HG03354 (cell line): ENCODE data around the gene P2RX5.

Source experiments
- ATAC-seq: cut with Tn5 transposase; IDR thresholded peaks from one replicate; pipeline ENCODE4 v1.9.1; 2021; ENCODE audit warnings: mild to moderate bottlenecking; ENCODE audit not compliant: unreplicated experiment, poor library complexity, severe bottlenecking

P2RX5 gene

DNA sequence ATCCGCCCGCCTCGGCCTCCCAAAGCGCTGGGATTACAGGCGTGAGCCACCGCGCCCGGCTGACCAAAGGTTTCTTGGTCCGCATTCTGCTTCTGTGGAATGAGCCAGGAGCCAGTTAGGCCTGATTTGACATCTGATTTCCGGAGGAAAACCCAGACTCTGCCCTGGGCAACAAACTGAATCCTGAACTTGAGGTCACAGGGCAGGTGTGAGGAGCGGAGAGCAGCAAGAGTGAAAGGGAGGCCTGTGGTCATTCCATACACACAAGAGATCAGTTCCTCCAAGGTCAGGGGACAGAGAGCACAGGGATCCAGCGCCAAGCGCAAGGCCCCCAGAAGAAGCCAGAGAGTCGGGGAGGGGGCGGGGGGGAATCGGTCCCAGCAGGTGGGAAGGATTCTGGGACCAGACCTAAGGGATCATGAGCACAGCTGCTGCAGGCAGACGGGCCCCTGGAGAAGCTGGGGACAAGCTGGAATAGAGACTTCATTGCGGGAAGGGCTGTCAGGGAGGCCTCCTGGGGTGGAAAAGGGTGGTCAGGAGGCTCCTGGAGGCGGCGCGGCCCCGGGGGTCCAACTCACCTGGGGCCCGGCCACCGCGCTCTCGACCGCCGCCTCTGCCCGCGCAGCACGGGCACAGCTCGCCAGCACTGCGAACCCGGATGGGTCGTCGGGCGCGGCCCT is 60.3 kb downstream of the P2RX5 start:
- ATAC-seq, result no peak

DNA sequence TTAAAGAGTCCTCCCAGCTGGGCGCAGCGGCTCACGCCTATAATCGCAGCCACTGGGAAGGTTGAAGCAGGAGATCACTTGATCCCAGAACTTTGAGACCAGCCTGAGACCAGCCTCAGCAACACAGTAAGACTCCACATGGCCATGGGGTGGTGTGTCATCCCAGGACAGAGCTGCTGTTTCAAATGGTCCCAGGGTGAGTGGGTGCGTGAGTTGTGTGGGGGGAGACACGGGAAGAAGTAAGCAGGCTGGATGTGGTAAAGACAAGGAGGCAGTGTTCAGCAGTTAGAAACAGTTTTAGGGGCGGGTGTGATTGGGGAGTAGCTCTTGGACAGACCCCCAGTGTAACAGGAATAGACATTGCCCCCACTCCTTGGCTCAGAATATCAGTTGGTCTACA is 63.7 kb downstream of the P2RX5 start:
- no peak for ATAC-seq

DNA sequence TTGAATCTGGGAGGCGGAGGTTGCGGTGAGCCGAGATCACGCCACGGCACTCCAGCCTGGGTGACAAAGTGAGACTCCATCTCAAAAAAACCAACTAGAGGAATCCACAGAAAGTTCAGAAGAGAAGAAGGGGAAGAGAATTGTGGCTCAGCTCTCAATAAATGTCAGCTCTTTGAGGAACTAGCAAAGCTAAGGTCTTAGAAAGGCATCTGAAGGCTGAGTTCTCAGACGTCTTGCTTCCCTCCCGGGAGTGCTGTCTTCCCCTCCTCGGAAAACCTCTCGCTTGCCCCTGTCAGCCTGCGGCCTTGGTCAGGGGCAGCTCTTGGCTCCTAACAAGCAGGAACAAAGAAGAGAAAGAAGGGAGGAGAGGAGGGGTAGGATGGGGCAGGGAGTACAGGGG is 65.2 kb downstream of the P2RX5 start:
- no peak for ATAC-seq

DNA sequence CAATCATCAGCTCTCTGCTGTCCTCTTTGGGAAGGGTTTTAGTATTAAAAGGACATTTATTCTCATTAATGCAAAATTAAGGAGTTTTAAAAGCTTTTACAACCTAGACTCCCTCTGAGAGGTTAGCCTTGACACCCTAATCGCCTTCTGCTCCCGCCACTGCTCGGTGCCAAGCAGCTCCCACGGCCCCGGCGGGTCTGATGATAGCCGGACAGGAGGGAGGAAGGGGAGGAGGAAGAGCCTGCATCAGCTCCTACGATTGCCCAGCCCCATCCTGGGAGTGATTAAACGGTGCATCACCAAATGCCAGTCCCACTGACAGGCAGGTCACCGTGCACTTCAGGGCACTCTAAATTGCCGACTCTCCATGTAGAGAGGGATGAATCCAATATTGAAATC is 68.2 kb downstream of the P2RX5 start:
- ATAC-seq, result no peak

- ATAC-seq, result no peak
Observed at GRCh38 chr17:3626831-3627768, 68.9 kb downstream of the P2RX5 start.
